MV-4-11 (cell line): ENCODE measurements around the gene GIPC1.
"Not testable (repeated sequence)": the region's sequence is repeated elsewhere in the genome, so short reads cannot be mapped to it uniquely, and the experiment has no call there.

Experiments
- DNase-seq: peaks from one replicate; lab custom pipeline; 2025; lab: John Stamatoyannopoulos, UW

GIPC1 gene

DNA sequence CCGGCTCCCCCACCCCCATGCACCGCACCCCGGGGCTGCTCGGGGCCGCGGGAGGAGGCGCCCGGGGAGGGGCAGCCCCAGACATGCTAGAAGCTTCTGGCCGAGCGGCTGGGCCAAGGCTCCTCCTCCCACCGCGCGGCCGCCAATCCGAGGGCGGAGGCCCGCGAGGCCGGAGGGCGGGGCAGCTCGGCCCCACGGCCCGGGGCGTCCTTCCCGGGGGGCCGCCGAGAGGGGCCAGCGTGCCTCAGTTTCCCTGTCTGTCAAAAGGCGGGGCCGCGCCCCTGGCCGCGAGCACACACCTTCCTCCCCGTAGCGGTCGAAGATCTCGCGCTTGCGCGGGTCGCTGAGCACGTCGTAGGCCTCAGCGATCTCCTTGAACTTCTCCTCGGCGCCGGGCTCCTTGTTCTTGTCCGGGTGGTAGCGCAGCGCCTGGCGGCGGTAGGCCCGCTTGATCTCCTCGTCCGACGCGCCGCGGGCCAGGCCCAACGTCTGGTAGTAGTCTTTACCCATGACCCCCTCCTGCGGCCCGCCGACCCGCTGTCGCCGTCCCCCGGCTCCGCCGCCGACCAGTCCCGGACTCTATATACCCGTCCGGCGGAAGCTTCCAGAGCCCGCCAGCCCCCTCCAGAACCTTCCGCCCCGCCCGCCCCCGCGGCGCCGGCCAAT, 22.0 kb upstream of the GIPC1 start, which contains the start of gene DNAJB1:
Gene DNAJB1 (minus strand): TSS at position 558 of the 666 bp plus-strand sequence. CDS start 48 bp downstream, at position 510.
- DNase-seq, result peak; percentile 69

DNA sequence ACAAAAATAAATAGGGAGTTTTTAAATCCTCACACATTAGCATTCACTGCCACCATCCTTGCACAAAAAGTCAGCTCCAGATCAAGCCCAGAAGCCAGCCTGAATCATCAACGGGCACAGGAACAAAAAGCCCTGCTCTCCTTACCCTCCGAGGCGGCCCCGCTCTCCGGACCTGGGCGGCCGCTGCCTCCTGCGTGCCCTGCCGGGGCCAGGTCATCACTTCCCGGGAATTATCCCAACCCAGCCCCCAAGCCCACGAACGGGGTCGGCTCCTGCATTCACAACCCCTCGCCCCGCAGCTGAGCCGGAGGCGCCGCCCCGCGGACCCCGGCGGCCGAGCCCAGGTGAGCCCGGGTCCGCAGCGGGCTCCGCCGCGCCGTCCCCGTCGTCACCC, 21.5 kb upstream of the GIPC1 start:
- DNase-seq, result no peak

DNA sequence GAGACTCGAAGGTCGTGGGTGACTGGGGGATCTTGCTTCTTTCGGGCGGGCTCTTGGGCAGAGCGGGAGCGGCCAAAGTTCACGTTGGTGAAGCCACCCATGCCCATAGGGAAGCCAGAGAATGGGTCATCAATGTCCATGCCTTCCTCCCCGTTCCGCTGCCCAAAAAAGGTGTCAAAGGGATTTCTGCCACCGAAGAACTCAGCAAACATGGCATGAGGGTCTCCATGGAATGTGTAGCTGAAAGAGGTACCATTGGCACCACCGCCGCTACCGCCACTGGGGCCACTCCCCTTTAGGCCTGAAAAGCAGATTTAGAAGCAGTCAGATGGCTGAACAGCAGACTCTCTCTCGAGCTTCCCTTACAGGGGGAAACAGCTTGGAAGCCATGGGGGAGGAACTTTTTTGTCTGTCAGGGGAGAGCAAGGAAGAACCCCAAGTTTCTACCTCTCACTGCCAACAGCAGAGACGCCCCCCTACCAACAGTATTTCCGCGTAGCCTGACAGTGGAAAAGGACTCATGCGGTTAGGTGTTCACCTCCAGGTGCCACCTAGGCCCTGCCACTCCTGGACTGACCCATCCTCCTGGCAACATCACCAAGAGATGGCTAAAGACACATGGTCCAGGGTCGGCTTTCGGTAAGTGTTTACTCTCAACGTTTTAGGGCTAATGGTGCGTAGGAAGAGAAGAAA, 21.0 kb upstream of the GIPC1 start:
- no peak for DNase-seq

DNA sequence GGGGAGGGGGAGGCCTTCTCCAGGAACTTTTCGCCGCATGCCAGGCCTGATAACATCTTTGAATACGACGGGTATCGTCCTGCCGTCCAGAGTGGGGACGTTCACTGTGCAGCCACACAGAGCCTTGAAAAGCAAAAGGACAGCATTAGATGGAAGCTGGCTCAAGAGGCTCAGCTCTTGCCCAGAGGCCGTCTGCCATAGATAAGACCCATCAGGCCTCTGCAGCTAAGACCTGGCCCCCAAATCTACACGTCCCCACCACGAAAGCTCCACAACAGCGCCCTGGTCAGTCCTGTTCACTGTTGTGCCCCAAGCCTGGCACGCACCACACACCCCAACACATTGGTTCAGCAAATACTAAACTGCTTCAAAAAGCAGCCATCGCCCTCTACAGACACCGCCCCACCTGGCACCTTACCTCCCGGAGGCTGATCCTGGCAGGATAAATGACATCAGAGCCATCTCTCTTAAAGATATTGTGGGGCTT, 20.2 kb upstream of the GIPC1 start:
- no peak for DNase-seq

DNA sequence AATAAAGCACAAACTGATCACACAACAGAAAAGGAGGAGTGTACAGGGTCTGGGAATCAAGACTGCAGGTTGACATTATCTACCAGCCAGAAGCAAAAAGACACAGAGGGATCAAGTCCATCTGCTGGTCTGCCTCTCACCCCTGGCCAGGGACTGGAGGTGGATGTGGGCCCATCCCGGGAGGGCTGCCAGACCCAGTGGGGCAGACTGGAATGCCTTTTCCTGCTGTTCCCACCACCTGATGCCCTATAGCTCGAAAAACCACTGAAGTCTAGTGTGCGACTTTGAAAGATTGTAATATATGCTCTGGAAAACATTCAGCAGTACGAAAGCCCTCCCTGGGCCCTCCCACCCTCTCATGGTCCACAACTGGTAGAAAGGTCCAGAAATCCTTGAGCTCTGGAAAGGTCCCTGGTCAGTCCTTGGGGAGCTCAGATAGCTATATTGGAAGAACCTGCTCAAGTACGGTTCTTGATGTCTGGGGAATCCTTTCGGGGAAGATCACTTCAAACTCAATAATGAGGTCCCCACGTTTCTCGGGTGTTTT, 19.6 kb upstream of the GIPC1 start:
- DNase-seq, result no peak

DNA sequence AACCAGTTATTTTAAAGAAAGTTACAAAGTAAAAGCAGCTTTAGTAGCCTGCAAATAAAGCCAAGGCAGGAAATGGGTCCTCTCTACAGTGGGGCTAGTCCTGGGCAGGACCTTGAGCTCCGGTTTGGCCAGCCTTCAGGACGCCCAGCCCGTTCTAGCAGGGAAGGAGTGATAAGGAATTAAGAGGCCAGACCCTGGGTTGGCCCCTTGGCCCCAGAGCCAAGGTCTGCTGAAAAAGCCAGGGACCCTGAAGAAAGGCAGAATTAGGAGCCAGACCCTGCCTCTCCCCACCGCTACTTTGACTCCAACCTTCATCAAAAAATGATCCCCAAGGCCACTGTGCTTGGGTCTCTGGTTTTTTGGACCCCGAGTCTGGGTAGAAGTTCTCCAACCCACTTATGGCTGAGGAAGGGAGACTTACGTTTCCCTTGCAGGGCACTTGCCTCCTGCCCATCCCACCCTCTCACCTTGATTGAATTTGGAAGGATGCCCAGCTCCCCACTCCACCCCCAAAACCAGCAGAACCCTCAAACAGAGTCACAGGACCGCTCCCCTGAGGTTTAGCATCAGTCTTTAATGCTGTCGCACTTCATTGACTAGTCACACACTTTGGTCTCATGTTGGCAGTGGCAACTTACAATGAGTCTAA, 18.4 kb upstream of the GIPC1 start:
- no peak for DNase-seq

DNA sequence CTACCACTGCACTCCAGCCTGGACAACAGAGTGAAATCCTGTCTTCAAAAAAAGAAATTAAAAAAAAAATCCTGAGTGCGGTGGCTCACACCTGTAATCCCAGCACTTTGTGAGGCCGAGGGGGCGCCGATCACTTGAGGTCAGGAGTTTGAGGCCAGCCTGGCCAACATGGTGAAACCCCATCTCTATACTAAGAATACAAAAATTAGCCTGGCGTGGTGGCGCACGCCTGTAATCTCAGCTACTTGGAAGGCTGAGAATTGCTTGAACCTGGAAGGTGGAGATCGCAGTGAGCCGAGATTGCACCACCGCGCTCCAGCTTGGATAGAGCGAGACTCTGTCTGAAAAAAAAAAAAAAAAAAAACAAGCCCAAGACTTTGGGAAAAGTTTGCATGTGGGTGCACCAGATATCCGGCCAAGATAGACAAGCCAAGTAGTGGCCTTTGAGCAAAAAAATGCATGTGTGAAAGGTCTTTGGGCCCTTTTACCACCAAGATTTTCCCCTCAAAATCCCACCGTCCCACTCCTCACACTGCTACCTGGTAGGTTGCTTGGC, 16.6 kb upstream of the GIPC1 start:
- DNase-seq, result no peak

DNA sequence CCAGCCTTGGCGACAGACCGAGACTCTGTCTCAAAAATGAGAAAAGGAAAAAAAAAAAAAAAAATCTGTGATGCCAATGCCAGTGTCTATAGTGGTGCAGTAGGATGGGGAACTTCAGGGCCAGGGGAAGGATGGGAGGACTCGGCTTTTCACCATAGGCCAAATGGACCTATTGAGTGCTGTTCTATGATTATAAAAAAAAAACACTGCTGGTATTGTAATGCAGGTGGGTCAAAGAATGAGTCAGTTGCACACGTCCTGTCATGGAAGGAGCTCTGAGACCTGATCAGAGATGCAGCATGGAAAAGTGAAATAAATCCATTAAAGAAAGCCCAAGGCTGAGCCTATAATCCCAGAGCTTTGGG, 15.3 kb upstream of the GIPC1 start:
- DNase-seq, result no peak

DNA sequence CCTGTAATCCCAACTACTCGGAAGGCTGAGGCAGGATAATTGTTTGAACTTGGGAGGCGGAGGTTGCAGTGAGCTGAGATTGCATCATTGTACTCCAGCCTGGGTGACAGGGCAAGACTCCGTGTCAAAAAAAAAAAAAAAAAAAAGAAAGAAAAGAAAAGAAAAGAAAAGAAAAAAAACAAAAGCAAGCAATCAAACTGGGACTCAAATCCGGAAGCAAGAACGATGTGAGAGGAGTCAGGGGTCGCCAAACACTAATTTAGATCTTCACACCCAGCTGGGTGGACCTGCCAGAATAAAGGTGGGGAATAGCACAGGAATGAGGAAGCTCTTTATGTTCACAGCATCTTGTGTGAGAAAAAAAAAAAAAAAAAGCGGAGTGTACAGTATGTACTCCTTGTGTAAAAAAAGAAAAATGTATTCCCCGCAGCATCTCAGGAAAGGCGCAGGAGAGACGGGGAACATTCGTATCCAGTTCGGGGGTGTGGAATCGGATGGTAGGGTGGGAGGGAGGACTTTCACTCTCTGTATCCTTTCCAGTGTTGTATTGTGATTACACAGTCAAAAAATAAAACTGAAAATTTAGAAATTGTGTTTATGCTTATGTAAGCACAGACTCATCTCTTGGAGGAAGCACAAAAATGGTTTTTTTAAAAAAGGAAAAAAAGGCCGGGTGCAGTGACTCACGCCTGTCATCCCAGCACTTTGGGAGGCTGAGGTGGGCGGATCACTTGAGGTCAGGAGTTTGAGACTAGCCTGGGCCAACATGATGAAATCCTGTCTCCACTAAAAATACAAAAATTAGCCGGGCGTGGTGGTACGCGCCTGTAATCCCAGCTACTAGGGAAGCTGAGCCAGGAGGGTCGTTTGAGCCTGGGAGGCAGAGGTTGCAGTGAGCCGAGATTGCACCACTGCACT, 14.6 kb upstream of the GIPC1 start:
- peak; percentile 96 for DNase-seq

DNA sequence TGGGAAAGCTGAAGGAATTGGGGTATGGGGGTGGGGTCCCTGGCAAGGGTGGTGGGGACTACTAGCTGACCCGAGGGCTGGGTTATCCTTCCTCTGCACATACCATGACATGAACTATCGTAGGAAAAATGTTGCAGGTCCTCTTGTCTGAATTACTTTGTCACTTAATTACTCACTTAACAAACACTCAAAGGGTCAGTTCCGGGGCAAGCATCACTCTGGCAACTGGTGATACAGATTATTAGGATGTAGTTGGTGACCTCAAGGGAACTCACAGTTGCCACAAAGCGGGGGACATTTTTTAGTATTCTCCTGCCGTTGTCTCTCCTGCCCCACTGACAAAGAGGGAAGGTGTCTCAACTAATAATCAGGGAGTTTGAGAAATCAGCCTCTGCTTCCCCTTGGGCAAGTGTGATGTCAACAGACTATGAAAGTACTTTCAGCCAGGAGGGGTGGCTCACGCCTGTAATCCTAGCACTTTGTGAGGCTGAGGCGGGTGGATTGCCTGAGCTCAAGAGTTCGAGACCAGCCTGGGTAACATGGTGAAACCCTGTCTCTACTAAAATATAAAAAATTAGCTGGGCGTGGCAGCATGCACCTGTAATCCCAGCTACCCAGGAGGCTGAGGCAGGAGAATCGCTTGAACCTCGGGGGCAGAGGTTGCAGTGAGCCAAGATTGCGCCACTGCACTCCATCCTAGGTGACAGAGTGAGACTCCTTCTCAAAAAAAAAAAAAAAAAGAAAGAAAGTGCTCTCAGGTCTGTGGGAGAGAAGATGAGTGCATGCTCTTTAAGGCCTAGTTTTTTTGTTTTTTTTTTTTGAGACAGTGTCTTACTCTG, 12.0 kb upstream of the GIPC1 start:
- DNase-seq, result peak; percentile 69

DNA sequence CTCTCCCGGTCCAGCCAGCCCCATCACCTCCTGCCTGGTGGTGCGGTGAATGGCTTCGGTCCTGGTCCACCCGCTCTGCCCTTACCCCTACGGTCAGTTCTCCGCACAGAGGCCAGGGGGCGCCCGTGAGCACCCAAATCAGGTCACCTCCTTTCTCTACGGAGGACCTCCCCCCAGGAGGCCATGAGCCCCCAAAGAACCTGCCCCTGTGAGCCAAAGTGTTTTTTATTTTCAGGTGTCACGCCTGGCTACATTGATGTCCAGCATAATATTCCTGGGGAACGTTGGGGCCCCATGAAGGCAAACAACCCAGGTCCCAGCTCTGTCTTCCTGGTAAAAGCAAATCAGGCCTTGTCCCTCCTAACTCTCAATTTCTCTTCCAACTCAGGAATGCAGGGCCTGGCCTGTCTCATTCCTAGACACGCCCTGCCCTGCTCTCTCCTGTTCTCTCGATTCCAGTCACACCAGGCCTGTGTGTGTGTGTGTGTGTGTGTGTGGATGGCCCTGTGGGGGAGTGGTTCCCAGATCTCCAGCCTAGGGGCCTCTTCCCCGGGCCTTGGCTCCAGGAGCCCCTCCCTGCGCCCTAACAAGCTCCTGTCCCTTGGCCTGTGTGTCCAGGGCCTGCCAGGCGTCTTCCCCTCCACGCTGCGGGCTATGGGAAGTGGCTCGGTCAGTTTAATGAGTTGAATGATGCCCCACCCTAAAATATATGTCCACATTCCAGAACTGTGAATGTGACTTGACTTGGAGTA, 9.7 kb upstream of the GIPC1 start:
- peak; percentile 25 for DNase-seq

DNA sequence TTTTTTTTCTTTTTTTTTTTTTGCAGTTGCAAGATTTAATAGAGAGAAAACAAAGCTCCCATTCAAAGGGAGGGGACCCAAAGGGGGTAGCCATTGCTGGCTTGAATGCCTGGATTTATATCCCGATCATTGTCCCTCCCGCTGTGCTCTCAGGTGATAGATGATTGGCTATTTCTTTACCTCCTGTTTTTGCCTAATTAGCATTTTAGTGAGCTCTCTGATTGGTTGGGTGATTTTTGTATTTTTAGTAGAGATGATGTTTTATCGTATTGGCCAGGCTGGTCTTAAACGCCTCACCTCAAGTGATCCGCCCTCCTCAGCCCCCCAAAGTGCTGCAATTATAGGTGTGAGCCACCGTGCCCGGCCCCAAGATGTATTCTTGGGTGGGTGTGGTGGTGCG, 8.6 kb upstream of the GIPC1 start:
- DNase-seq, result not testable (repeated sequence)

DNA sequence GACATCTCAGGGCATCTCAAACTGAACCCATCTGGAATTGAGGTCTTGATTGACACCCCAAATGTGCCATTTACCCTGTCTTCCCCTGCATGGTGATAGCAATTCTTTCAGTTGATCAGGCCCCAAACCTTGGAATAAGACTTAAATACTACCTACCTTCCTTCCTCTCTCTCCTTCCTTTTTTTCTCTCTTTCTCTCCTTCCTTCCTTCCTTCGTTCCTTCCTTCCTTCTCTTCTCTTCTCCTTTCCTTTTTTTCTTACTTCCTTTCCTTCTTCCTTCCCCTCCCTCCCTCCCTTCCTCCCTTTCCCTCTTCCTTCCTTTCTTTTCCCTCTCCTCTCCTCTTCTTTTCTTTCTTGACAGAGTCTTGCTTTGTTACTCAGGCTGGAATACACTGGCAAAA, 7.4 kb upstream of the GIPC1 start:
- no peak for DNase-seq

DNA sequence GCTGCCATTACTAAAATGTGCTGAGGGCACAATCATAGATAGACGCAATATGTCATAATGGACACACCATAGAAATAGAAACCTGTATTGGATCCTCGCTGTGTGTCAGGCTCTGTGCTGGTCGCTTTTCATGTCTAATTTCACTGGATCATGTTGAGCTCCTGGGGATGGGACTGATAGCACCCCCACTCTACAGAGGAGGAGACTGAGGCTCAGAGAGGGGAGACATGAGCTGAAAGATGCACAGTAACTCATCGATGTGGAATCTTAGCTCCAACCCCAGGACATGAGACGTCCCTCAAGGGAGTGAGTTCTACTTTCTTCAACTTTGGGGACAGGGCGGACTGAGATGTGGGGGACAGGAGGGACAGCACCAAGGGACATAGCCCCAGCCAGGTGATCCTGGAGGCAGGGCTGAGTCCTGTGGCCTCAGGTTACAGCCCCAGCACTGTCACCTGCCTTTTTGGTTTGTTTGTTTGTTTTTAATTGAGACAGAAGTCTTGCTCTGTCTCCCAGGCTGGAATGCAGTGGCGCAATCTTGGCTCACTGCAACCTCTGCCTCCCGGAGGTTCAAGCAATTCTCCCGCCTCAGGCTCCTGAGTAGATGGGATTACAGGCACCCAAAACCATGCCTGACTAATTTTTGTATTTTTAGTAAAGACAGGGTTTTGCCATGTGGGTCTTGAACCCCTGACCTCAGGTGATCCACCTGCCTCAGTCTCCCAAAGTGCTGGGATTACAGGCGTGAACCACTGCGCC, 6.6 kb upstream of the GIPC1 start:
- no peak for DNase-seq

DNA sequence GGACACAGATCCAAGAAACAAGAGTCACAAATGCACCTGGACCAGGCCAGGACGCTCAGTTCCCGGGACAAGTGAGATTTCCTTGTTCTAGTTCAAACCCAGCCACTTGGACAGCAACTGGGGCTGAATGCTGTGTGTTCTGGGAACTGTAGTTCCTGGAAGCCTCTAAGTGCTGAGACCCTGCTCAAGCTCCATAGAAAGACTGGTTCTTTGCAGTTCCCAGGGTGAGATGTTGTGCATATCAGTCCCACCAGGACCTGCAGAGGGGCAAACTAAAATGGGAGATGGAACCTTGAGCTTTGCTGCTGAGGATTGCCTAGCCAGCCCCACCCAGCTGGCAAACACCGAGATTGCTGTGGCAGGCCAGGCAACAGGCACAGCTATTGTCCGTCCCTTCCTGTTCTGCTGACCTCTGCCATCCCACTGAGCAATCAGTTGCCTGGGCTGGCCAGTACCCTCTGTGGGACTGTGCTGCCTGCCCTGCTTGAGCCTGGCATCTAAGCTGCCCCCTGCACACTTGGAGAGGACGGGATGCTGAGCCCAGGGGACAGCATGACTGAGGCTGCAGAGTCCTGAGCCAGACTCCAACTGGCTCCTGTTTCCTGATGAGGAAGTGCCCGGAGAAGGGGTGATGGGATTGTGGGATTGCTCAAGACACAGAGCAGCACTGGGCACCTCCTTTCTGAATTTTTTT, 1.4 kb upstream of the GIPC1 start:
- DNase-seq, result peak; percentile 43

DNA sequence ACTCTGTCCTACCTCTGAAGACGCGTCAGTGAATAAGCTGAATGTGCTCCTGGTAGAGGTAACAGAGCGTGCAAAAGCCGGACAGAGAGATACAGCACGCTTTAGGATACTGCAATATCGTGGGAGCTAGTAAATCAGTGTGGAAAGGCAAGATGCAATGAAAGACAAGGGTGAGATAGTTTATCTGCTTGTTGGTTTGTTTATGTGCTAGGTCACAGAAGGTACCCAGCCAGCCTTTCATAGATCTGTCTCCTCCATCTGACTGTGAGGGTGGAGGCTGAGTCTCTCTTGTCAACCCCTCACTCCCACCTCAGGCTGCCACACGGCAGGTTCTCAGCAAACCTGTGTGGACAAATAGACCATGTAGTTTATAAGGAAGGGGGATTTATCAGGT, 904 bp upstream of the GIPC1 start:
- no peak for DNase-seq

DNA sequence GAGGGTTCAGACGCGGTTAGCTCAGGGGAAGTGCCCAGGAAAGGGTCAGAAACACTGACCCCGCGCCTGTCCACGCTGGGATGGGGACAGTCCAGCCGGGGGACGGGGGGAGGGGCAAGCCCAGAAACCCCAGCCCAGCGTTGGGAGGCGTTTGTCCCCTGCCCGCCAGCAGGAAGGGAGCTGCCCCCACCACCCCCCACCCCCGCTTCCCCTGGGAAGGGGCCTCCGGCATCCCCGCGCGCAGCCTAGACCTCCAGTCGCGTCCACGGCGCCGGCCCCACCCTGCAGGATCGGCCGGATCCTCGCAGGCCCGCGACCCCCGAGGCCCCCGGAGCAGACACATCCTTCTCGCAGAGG, 277 bp downstream of the GIPC1 start:
- DNase-seq, result no peak

DNA sequence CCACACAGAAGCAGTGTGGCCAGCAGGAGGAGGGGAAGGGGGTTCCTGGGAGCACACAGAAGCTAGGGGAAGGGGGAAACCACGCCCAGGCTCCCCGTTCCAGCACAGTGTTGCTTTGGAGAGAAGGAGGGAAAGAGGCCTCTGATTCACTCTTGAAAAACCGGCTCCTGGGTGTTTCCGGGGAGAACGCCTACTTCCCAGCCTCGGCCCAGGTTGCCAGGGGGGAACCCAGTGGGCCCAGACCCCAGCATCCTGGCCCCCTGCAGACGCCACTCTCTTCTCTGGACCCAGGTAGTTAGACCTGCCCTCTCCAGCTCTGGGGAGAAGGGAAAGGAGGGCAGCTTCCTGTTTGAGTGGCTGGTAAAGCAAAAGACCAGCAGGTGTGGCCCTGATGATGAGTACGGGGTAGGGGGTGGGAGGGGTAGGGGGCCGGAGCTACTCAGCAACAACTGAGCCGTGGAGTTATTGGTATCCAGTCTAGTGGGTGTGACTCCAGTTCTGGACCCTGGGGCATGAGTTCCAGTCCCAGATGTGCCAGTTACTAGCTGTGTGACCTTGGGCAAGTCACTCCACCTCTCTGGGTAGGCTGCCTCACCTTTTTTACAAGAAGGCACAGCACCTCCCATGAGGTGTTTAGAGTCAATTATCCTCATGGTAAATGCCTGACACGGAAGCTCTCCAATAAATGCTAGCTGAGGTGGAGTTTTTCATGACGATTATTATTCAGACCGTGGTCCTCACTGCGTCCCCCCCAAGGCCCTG, 836 bp downstream of the GIPC1 start:
- DNase-seq, result no peak
